Superior temporal gyrus (tissue), 1 donor: ENCODE results near the gene TSPAN11.

ENCODE experiments used
- DNase-seq: peaks from one replicate; pipeline ENCODE4 v3.0.0-alpha.2; 2016; ENCODE audit errors: extremely low spot score

TSPAN11 gene

DNA sequence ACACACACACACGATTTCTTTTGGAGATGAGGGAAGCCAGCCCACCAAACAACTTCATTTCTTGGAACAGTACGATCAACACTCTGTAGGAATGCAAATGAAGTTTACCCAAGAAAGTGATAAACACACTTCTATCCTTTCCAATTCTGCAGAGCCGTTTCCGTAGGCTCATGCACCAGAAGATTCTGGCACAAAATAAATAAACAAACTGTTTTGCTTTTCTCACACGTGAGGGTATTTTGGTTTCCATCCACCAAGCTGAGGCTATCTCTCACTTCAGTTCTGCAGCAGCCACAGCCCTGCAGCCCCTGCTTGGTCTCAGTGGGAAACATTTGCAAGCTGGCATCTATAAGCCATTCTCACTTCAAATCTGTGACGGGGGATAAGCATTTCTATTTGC is 15.3 kb upstream of the TSPAN11 start:
- no peak for DNase-seq

DNA sequence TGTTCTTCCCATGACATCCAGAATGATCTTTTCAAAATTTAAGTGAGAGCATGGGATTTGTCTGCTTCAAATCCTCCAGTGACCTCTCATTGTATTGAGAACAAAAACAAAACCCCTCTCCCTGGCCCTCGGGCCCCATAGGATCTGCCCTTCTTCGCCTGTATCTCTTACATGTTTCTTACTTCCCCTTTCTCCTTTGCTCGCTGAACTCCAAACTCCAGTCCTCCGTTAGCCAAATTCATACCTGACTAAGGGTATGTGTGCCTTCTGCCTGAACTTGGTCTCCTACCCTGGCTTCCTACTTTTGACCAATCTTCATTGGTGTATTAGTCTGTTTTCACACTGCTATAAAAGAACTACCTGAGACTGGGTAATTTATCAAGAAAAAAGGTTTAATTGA is 13.2 kb upstream of the TSPAN11 start:
- no peak for DNase-seq

DNA sequence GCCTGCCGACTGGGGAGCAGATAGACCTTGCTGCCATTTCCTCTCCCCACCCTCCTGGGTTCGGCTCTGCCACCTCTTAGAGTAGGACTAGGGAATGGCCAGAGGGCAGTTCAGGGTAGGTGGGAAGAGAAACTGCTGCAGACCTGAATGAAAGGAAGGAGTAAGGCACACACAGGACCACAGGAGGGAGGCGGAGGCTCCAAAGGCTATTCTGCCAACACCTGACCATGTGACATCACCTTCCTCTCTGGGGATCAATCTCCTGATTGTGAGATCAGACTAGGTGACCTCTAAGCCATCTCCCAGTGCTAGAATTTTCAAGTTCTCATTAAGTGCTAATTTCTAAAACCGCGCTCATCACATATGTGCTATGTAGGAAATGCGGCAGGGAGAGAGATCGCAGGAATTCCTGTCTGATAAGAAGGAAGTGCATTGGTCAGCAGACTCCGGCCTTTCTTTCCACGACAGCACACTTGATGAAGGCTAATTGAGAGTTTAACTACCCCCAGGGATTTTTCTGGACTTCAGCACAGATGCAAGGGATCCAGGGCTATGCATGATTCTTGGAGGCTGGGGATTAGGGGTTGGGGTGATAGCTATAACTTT is 11.5 kb upstream of the TSPAN11 start:
- no peak for DNase-seq

DNA sequence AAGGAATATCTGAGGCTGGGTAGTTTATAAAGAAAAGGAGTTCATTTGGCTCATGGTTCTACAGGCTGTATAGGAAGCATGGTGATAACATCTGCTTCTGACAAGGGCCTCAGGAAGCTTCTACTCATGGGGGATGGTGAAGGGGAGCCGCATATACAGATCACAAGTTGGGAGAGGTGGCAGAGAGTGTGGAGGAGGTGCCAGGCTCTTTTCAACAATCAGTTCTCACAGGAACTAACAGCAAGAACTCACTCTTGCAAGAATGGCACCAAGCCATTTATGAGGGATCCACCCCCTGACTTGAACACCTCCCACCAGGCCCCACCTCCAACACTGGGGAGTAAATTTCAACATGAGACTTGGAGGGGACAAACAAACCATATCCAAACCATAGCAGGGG is 3.5 kb upstream of the TSPAN11 start:
- no peak for DNase-seq

DNA sequence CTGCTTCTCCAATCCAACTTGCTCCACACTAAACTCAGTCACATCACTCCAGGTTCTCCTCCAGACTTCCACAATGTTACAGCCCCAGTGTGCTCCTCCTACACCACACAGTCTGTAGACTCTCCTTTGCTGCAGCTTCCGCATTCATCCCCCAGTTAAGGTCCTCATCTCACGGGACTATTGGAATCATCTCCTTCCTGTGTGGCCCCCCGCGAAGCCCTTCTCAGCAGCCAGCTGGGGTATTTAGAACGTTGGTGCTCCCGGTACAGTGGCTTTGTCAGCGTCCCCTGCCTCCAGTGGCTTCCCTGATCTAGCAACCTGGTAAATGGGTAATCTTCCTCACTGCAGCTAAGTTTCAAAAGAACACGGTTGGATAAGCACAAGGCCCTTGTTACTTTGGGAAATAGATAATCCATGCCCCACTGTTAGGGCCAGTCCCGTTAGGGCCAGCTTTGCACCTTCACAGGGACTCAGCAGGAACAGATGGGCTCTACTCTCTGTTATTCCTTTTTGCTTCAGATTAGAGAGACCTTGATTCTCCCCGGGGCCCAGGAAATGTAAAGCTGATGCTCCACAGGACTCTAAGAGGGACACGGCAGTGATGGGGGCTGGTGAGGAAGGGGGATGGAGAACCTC is 823 bp upstream of the TSPAN11 start:
- no peak for DNase-seq

DNA sequence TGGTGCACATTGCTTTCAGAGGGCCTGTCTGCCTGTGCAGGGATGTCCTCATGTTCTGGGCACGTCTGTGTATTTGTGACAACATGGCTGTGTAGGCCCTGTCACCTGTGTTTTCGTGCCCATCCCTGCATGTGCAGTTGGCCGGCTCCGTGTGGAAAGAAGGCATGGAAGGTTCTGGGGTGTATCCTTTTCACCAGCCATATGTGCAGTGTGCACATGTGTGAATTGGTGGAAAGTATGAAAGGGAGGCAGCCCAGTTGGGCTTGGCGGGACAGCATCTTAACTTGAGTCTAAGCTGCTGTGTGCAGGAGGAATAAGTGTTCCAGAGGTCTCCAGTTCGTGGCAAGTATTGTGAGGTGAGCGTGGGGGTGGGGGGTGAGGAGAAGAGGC is 669 bp downstream of the TSPAN11 start:
- DNase-seq = no peak

DNA sequence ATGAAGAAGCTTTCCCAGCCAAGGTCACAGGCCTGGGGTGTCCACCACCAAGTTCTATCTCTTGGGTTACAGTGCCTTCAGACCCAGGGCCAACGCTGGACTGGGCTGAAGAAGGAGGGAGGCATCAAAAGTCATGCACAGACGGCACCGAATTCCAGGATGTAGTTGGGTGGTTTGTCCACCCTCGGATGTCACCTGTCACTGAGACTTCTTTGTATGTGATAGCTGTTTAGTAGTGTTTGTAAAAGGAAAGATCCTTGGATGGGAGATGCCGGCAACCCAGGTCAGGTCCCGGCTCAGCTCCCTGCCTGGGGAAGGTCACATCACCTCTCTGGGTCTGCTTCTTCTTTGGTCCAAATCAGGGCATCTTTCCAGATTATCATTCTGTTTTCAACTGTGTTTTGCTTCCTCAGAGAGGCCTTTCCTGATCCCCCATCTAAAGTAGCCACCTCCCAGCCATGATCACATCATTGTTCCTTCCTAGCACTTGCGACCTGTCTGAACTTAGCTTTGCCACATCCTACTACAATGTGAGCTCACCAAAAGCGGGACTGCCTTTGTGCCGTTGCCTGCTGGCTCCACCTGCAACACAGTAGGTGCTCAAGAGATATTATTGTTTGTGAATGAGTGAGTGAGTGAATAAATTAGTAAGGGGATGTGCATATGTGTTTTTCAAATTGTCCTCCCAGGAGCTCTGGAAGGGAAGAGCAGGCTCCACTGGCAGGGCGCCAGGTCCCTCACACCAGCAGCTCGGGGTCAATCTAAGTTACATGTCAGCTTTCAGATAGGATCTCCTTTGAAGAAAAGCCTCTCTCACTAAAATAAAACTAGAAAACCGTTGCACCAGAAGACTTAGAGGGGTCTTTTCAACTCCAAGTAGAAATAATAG is 2.1 kb downstream of the TSPAN11 start:
- no peak for DNase-seq

DNA sequence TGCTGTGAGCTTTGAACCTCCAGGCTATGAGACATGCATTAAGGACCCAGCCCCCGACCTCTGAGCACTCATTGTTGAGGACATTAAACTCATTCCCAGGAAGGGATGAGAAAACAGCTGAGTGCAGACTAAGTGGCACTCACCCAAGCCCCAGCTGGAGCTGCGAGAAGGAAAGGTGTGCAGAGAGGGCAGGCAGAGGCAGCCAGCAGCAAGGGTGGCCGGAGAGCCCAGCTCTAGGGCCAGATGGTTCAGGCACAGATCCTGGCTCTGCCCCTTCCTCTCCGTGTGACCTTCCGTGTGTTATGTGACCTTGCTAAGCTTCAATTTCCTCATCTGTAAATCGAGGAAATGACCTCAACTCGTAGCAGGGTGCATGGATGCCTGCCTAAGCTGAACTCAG is 3.7 kb downstream of the TSPAN11 start:
- no peak for DNase-seq

DNA sequence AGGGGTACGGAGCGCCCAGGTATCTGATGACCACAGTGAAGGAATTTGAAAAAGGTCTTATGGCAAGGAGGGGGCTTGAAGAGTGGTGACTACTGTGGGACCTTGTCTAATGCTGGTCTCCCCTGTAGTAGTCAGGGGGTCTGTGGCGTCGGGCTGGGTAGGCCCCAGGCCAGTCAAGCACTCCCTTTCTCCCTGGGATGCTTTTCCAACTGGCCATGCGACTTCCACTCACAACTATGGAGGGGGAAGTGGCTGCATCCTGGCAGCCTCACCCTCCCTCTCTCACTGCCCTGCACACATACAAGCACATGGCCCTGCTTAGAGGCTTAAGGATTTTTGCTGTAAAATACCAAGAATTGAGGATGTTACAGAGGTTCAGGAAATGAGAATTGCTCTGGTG is 4.1 kb downstream of the TSPAN11 start:
- DNase-seq = no peak

DNA sequence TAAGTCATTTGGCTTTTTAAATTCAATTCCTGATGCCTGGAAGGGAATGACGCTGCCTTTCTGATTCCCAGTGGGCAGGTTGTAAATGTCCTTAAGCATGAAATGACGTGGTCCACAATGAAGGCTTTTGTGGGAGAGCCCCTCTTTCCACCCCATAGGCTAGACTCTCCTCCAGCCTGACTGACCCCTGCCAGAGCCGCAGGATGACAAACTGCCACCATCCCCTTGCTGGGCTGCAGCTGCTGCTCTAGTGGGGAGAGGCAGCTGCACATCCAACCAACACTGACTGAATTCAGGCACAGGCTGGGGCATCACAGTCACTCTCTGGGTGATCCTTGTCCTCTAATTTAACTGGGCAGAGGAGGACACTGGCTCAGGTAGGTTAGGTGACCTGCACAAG is 6.3 kb downstream of the TSPAN11 start:
- DNase-seq = no peak

DNA sequence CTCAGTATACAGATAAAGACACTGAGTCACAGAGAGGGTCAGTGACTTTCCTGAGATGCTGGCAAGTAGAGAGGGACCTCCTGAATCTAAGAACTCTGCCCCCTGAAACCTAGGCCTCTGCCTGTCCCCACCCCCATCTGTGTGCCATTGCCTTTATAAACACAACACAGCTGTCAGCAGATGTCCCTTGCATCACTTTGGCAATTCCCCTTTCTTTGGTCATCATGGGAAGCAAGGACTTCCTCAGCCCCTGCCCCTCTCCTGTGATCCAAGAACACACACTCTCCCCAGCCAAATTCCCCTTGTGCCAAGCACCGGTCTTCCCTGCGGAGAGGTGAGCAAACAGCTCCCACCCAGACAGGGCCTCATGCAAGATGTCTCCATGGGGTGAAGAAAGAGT is 8.3 kb downstream of the TSPAN11 start:
- no peak for DNase-seq

DNA sequence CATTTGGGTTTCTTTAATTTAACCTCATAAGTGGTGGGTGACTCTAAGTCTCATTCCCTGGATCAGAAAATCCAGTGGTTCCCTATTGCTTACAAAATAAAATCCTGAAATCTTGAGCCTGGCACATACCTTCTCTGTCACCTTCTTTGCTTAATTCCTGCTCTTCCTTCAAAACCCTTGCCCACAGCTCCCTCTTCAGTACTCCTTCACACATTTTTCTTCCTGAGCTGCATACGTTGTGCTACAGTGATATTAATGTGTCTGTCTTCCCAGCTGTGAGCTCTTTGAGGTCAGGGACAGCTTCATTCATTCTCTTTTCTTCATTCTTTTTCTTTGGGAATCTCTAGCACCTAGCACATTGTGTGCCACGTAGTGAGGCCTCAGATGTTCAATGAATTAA is 9.5 kb downstream of the TSPAN11 start:
- DNase-seq = no peak

DNA sequence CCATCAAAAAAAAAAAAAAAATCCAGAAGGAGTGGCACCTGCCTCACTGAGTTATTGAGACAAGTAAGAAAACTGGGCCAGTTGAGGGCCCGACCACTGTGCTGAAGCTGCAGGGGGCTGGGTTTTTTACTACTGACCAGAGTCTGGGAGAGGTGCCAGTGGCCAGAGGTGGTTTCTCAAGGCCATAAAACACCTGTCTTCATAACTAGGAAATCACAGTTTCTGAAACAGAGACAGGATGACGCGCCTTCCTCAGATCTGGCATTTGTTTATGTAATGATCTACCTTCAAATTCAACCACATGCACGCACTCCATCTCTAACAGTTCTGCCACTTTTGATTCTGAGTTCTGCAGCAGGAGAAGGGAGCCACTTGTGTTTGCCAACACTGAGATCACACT is 12.7 kb downstream of the TSPAN11 start:
- no peak for DNase-seq

DNA sequence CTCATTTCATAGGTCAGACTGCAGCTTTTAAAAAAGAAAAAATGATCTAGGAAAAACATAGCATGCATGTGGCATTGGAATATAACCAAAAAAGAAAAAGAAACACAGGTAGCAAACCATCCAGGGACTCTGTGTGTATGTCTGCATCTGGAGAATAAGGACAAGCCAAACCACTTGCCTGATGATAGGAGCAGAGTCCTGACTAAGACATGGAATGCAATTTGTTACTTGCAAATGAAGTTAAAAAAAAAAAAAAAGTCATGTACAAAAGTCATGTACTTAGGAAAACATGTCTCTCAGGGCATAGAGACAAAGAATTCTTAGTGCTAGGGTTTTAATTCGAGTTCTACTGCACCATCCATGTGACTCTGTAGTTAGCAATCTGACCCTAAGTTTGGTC is 15.9 kb downstream of the TSPAN11 start:
- DNase-seq = no peak

DNA sequence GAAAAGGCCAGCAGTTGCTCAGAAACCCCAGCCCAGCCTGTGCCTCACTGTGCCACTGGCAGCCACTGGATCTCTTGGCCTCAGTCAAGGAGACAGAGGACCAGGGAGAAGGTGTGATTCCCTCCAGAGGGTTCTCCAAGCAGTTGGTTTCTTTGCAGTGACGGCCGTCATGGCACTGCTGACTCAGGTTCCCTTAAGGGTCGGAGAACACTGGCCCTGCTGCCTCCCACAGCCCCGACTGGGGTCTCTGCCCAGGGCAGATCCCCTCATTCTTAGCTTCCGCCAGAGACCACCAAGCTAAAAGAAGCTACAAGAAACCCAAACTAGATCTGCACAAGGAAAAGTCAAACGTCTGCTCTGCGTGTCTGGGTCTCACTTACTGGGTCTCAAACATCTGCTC is 16.4 kb downstream of the TSPAN11 start:
- no peak for DNase-seq

DNA sequence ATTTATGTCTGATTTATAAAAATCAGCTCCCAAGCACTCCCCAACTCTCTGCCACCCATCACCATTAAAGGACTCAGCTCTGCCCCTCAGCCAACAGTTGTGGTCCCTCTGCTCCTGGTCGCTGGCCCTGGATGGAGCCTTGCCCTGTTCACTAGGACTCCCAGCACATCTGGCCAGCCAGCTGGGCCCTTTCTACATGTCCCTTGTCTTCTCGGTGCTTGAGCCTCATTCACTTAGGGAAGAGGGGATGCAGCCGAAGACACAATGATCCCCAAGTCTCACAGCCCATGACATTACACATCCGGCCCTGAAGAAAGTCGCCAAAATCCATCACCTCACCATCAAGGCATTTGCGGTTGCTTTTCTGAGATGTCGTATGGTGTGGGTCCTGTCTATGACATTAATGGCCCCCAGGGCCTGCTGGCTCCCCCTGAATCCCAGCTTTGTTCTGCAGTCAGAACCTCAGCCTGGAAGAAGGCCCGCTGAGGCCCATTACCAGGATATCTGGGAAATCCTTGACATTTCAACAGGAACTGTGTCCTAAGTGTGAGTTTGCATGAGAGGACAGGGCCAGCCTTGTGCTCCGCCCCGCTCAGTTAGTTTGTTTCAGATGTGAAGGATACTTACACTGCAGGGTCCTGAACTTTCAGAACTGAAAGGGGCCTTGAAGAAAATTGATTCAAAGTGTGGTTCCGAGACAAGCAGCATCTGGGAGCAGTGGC is 19.1 kb downstream of the TSPAN11 start:
- no peak for DNase-seq

DNA sequence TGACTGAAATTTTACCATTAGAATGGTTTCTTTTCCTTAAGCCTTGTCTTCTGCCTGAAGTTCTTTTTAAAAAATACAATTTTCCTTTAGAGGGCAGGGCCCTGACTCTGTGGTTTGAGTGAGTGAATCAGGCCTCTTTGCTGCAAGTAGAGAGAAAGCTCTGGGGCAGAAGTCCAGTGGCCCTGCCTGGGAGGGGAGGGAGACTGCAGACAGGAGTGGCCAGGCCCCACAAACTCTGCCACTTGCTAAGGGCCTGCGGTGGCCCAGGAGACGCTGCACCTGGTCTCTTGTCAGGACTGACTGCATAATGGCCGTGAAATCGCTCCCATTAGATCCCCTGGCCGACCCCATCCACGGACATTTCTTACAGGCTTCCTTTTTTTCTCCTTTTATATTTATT is 25.5 kb downstream of the TSPAN11 start:
- DNase-seq = no peak

DNA sequence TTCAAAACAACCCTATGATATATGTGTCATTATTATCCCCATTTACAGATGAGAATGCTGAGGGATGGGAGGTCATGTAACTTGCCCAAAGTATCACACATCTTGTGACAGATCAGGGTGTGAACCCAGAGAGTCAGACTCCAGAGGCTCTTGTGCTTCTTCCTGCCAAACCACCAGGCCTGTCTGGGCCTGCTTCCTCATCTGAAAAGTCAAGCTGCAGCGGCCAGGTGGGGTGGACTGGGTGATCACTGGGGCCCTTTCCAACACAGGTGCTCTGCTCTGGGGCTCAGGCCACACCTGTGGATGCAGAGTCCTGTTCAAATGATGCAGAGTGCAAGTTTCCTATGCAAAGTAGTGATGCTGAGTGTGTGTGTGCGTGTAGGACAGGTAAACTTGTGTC is 26.7 kb downstream of the TSPAN11 start:
- DNase-seq = no peak

DNA sequence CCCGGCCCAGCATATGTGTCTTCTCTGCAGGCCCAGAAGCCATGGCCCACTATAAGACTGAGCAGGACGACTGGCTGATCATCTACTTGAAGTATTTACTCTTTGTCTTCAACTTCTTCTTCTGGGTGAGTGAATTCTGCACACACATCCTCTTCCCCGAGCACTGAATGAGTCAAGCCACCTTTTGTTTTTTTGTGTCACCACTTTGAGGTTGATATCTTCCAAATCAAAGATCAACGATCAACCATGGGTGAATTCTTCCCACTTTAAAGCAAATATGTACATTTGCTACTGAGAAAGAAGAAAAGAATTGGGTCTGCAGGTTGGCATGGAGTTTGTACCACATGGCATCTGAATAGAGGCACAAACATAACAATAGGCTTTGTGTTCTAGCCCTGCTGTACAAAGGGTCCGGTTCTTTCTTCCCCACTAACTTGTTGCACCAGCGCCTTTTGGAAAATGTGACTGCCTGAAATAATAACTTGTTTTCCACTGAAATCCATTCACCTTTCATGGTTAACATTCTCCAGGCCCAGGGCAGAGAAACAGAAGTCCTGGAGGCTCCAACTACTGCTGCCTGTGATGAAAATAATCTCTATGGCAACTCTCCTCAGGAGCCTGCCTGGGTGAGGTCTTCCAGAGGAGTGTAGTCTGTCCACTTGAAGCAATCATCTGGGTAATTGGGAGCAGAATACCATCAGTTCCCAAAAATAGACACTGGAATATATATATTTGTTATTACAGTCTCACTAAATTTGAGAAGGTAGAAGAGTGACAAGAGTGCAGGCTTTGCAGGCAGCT is 27.6 kb downstream of the TSPAN11 start:
- DNase-seq = peak; percentile 74

DNA sequence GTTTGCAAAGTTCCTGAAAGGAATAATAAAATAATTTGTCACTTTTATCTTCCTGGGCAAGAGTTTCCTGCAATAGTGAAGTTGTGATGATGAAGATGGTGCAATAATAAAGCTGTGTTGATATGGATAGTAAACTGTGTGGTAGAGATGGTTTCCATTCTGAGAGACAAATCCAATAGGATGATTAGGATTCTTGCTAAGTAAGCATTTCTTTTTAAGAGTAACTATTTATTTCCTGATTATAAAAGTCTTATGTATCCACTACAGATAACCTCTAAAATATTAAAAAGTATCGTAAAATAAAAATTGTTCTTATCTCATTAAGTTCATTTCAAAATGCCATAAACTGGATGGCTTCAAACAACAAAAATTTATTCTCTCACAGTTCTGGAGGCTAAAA is 28.7 kb downstream of the TSPAN11 start:
- DNase-seq = no peak

DNA sequence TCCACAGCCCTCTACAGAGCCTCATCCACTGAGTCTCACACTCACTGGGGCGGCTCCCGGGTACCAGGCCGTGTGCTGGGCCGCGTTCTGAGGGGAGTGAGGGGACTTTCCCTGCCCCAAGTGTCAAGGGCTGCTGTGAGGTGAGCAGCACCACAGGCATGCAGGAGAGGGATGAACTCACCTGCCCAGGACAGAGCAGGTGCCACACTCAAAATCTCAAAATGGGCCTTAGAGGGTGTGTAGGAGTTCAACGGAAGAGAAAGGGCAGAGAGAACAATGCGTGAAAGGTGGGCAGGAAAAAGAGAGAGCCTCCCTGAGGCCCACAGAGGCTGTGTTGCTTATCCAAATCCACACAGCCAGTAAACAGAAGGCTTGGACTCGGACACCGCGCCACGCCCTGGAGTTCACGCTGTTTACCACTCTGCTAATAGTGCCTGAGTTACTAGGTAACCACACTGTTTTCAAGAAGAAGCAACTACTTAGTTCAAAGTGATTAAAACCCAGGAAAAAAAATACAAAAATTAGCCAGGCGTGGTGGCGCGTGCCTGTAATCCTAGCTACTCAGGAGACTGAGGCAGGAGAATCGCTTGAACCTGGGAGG is 32.7 kb downstream of the TSPAN11 start:
- DNase-seq = no peak
